ENCODE results near the gene ZNF536.
"Not testable (repeated sequence)": the region's sequence is repeated elsewhere in the genome, so short reads cannot be mapped to it uniquely, and the experiment has no call there.

The ZNF536 gene

GRCh38 chr19:30388819-30389218 is 16.6 kb downstream of the ZNF536 start:
- no peak for DNase-seq (ENCODE audit: low read depth)

GRCh38 chr19:30390356-30390988 is 18.3 kb downstream of the ZNF536 start:
- DNase-seq (ENCODE audit: low read depth), result no peak

DNA sequence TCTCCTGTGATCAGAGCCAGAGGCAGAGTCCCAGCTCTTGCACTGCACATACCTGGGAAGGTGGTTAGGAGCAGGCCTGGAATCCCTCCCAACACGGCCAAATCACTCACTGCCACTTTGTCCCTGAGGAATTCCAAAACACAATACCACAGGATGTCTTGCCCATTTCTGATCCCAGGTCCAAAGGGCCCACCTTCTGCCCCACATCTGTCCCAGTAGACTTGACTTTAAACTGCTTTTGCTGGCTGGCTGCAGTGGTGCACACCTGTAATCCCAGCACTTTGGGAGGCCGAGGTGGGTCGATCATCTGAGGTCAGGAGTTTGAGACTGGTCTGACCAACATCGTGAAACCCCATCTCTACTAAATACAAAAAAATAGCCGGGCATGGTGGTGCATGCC is 18.9 kb downstream of the ZNF536 start:
- no peak for DNase-seq (ENCODE audit: low read depth)

DNA sequence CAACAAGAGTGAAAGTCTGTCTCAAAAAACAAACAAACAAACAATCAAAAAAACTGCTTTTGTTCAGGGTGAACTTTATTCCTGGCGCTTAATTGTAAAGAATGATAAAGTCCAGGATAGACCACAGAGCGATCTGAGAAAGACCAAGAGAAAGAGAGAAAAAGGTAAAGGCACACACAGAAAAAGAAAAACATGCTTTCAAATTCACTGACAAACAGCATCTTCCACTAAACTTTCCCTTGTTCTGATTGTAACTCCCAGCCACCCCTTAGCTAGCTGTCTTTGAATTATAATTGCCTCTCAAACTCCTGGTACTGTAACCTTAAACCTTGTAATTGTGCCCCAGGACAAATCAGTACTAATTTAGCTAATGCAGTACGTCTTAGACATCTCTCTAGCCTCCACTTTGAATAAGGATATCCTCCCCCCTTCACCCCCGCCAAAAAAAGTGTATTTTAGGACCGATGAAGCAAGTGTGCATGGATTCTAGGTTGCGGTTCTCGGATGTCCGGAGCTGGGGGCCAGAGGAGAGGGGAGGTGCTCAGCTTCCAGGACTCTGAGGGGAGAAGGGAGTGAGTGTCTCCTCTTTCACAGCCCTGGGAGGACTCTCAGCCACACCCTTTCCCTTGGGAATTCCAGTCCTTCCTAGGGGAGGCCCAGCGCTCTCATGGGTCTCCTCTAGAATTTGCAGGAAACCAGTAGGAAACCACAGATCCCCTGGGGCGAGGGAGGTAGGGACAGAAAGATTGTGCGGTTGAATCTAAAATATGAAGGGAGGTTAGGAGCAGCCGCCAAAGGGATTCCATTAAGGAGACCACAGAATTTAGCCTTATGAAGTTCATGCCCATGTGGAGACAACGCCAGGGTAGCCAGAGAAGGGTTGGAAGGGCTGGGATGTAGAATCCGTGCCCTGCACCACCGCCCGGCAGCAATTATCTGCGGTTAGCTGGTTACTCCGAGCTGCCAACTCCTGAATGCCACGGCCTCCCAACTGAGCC is 19.7 kb downstream of the ZNF536 start:
- DNase-seq (ENCODE audit: low read depth), result peak; percentile 7

DNA sequence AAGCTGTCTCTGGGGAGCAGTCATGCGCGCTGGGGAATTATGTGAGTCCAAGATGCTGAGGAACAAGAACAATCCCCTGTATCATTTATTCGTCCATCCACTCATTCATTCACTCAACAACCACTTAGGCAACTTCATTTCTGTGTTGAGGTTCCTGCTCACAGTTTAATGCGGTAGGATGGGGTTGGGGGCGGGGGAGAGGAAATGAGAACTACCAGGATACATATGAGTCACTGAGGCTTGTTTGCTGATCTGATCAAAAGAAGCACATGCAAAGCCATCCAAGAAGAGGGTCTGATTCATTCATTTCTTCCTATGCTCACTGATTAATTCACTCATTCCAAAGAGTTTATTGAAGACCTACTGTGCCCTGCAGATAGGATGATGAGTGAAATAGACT is 20.9 kb downstream of the ZNF536 start:
- DNase-seq (ENCODE audit: low read depth), result no peak

- DNase-seq (ENCODE audit: low read depth), result no peak
These were observed 21.7 kb downstream of the ZNF536 start for GRCh38 chr19:30393729-30394480.

DNA sequence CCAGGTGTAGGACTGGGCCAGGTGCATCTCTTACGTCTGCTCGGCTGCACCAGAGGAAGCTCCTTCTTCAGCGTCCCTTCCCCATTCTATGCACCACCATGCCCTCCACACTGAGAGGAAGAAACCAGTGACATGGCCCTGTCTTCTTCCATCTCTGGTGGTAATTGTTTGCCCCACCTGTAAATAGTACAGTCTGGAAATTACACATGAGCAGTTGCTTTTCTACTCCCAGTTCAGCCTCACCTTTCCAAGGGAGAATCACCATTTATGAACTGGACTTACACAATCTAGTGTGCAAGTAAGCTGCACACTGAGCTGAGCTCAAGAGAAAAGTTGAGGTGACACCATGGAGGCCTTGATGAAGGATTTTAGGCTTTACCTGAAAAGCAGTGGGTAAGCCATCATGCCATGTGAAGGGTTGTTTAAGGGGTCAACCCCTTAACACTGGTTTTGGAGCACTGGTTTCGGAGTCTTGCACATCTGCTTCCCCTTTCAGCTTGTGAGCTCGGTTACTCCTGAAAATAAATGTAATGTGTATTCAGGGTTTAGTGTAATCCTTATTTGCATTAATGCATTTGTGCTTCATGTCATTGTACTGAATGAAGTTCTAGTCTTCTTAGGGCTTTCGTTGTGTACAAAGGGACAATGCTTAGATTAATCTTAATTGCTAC is 22.4 kb downstream of the ZNF536 start:
- no peak for DNase-seq (ENCODE audit: low read depth)

GRCh38 chr19:30395283-30395682 is 23.1 kb downstream of the ZNF536 start:
- DNase-seq (ENCODE audit: low read depth), result no peak

DNA sequence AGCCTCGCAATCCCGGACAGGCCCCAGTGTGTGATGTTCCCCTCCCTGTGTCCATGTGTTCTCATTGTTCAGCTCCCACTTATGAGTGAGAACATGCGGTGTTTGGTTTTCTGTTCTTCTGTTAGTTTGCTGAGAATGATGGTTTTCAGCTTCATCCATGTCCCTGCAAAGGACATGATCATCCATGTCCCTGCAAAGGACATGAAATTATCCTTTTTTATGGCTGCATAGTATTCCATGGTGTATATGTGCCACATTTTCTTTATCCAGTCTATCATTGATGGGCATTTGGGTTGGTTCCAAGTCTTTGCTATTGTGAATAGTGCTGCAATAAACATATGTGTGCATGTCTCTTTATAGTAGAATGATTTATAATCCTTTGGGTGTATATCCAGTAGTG is 26.4 kb downstream of the ZNF536 start:
- not testable (repeated sequence) for DNase-seq (ENCODE audit: low read depth)

DNA sequence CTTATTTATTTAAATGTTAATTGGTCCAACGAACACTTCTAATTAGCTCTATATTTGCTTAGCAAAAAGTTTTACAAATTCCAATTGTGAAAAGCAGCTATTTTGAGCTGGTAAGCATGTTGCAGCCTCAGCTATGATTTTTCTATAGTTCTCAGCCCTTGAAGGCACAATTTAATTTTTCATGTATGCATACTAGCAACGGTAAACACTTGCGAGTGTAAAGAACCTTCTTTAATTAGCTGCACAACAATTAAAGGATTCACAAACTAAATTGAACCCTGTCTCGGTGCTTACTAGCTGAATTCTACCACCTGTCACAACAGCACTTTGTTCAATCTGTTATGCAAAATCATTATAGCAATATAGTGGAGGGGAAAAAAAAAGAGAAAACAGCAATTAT is 29.8 kb downstream of the ZNF536 start:
- DNase-seq (ENCODE audit: low read depth), result no peak

DNA sequence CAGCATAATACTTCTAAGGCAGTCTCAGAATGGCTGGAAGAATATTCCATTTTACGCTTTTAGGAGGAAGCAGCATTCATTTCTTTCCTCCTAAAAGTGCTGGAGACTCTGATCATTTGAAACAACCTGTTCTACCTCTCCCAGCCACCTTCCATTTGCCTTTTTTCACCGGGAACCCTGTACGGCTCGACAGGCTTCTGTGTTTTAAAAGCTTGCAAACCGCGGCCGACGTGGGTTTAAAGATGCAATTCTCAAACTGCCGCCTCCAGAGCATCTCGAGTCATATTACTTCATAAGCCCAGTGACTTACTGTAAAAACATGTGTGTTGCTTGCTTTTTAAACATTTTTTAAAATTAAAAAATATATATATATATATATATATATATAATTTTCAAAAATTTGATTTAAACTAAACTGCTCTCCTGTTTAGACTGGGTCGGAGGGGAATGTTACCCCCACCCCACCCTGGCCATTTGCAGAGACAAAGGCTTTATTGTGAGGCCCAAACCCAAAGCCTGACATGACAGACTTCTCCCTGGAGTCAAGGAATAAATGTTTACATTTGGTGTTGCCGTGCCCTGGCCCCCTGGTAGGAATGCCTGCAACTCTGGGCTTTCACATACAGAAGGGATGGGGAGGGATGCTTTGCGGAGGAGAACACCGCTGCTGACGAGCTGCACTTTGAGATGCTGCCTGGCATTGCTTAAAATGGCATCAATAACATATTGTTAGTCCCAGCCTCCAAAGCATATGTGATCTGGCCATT is 30.4 kb downstream of the ZNF536 start:
- DNase-seq (ENCODE audit: low read depth), result no peak

- no peak for DNase-seq (ENCODE audit: low read depth)
These were observed 31.2 kb downstream of the ZNF536 start for GRCh38 chr19:30403203-30403985.

GRCh38 chr19:30406220-30407067 is 34.3 kb downstream of the ZNF536 start:
- DNase-seq (ENCODE audit: low read depth), result no peak

DNA sequence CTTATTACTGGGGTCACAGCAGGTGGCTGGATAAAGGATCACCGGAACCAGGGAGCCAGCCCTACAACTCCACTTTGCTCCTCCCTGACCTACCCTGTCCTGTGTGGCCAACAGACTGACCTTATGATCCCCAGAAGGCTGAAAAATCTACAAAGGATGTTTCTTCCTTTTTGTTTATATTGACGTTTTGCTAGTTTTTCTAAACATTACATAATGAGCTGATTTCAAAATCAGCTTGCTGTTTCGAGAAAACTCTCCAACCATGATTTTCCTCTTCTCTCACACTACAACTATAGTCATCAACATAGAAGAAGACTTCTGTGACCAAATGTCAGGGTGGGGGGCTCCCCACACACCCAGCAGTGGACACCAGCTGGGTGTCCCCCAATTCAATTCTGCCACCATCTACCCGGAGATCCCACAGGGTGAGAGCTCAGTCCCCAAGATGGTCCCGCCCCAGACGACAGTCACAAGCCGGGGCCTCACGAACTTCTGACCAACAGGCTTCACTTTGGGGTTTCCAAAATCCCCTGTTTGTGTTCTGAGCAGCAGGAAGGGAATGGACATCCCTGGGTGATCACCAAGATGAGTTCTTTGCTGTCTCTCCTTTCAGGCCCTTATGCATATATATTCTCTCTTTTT is 35.0 kb downstream of the ZNF536 start:
- DNase-seq (ENCODE audit: low read depth), result no peak

DNA sequence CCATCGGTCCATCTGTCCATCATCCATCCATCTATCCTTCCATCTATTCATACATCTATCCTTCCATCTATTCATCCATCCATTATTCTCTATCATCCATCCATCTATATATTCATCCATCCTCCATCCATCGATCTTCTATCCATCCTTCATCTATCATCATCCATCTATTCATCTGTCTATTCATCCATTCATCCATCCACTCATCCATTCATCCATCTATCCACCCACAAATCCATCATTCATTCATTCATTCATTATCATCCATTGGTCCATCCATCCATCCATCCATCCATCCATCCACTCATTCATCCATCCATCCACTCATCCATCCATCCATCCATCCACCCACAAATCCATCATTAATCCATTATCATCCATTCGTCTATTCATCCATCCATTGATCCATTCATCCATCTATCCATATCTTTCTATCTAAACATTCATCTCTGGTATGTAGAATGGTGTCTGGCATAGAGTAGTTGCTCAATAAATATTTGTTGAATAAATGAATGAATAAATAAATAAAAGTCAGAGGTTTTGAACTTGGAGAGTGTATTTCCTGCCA is 36.6 kb downstream of the ZNF536 start:
- DNase-seq (ENCODE audit: low read depth), result no peak

DNA sequence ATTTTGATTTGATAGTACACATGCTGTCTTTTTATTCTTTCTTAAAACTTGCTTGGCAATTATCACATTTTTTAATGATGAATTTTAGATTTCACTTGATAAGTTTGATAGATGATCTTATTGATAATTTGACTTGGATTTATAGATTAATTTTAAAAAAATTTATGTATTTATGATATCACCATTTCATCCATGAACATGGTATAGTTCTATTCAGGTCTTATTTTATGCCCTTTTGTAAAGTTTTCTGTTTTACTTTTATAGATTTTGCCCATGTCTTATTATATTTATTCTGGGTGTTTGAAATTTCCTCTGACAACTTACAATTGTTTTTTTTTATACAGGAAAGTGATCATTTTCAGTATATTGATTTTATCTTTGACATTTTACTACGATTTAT is 39.5 kb downstream of the ZNF536 start:
- no peak for DNase-seq (ENCODE audit: low read depth)

DNA sequence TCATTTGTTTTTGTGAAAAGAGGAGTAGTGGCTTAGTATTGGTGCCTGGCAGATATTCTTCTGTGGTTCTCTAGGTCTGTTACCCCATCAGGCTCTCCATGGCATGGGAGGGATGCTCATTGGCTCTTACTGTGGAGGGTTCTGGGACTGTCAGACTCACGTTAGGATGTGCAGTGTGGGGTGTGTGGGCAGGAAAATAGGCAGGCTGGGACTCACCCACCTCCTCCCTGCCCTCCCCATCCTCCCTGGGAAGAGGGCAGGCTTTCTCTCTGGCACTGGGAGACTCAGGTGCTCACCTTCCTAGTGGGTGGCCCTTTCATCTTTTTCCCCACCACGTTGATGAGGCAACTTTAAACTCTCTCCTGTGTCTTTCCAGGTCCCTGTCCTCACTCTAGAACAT is 44.2 kb downstream of the ZNF536 start:
- DNase-seq (ENCODE audit: low read depth), result no peak

GRCh38 chr19:30417166-30417565 is 45.0 kb downstream of the ZNF536 start:
- not testable (repeated sequence) for DNase-seq (ENCODE audit: low read depth)

All from ELR (cell line).